ENCODE results near the gene GULP1.

DNA sequence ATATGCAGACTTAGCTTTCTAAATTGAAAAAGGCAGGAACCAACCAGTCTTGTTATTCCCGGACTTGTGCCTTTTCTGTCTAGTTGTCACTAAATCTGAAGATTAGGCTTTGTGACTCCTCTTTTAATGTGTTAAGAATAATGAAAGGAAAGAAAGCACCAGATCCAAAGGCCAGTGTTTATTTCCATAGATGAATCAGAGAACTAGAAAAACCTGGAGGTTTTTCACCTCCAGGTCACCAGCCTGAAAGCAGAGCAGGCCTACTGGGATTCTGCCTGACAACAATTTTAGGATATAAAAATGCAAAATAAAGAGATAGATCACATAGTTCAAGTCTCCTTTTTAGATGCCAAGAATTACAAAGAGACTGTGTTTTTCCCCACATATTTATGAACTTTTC, 160.4 kb downstream of the GULP1 start:
- TF ChIP-seq CTCF (optimal IDR thresholded peaks at IDR 0.05 in 1 of 3, IDR thresholded peaks at IDR 0.05 in 1 of 3, conservative IDR thresholded peaks at IDR 0.05 in 1 of 3; ENCODE audit: extremely low read depth in 1 of 3, insufficient read depth in 2 of 3, low read length in 3 of 3) (no peak), EZH2 (IDR thresholded peaks at IDR 0.05; ENCODE audit: low read length) (no peak)
